IMR-90 (cell line): ENCODE data around the gene GRAP.
"Not testable (repeated sequence)": the region's sequence is repeated elsewhere in the genome, so short reads cannot be mapped to it uniquely, and the experiment has no call there.

Experiments used
- CHD1 ChIP-seq: IDR thresholded peaks from 2 replicates; pipeline ENCODE4 v1.6.1; 2012; ENCODE audit warnings: low read depth, low read length, improper control_type of control experiment
- CTCF ChIP-seq: conservative IDR thresholded peaks from 2 replicates; pipeline ENCODE4 v1.5.1; 2012; ENCODE audit warnings: mild to moderate bottlenecking, low read depth, low read length, improper control_type of control experiment
- MAFK ChIP-seq: IDR thresholded peaks from 2 replicates; pipeline ENCODE4 v1.6.1; 2012; ENCODE audit warnings: low read depth, low read length, improper control_type of control experiment
- MAZ ChIP-seq: IDR thresholded peaks from 2 replicates; pipeline ENCODE4 v1.6.1; 2012; ENCODE audit warnings: low read depth, mild to moderate bottlenecking, low read length, improper control_type of control experiment, moderate library complexity, borderline replicate concordance
- POLR2A ChIP-seq: IDR thresholded peaks from 2 replicates; pipeline ENCODE4 v1.6.1; 2012; ENCODE audit warnings: mild to moderate bottlenecking, low read depth, low read length
- RAD21 ChIP-seq: IDR thresholded peaks from 2 replicates; pipeline ENCODE4 v1.6.1; 2012; ENCODE audit warnings: low read length, improper control_type of control experiment
- RCOR1 ChIP-seq: IDR thresholded peaks from 2 replicates; pipeline ENCODE4 v1.6.1; 2012; ENCODE audit warnings: mild to moderate bottlenecking, low read length, improper control_type of control experiment; ENCODE audit not compliant: insufficient replicate concordance
- SMC3 ChIP-seq: fragments of 150-350 bp; IDR thresholded peaks from 2 replicates; pipeline ENCODE4 v1.6.1; 2016; ENCODE audit warnings: low read depth, mild to moderate bottlenecking, antibody characterized with exemption, low read length, moderate library complexity

GRCh38 chr17:19062718-19063325, 16.1 kb upstream of the GRAP start:
- not testable (repeated sequence) for TF ChIP-seq CTCF, POLR2A, RCOR1, RAD21, MAFK, CHD1, SMC3, MAZ
